Measurements from ENCODE around the gene TOMM20L.

TOMM20L gene

GRCh38 chr14:58427281-58428117 is 31.8 kb downstream of the TOMM20L start, which contains the start of the genes KIAA0586 and TIMM9:
Gene KIAA0586 (plus strand): TSS chr14:58427719. CDS start chr14:58428265, 546 bp downstream.
Gene TIMM9 (minus strand): TSS chr14:58427531. CDS start chr14:58411945, 15,586 bp downstream.
- peak; percentile 98 for DNase-seq (ENCODE audit: low read depth)
- TF ChIP-seq CTCF (IDR thresholded peaks at IDR 0.05; ENCODE audit: control insufficient read depth, extremely low read depth, insufficient read depth): no peak
- H3K4me3 ChIP-seq (ENCODE audit: low read depth, low read length): peak within 1 kb of the TSS; percentile 95

- H3K4me3 ChIP-seq (ENCODE audit: low read depth, low read length): peak overlapping the region; percentile 95
- DNase-seq (ENCODE audit: low read depth): no peak
- no peak for TF ChIP-seq CTCF (IDR thresholded peaks at IDR 0.05; ENCODE audit: control insufficient read depth, extremely low read depth, insufficient read depth)
These were observed 32.5 kb downstream of the TOMM20L start for GRCh38 chr14:58428118-58428683.

- H3K4me3 ChIP-seq (ENCODE audit: low read depth, low read length): no peak overlapping the region
- TF ChIP-seq CTCF (IDR thresholded peaks at IDR 0.05; ENCODE audit: control insufficient read depth, extremely low read depth, insufficient read depth): no peak
These were observed 34.4 kb downstream of the TOMM20L start for GRCh38 chr14:58430156-58430555.

GRCh38 chr14:58439476-58439875 is 43.7 kb downstream of the TOMM20L start:
- no peak for DNase-seq (ENCODE audit: low read depth)

More at GRCh38 chr14:58430156-58430555, 34.4 kb downstream of the TOMM20L start:
- no peak for DNase-seq (ENCODE audit: low read depth)

GRCh38 chr14:58444627-58445026 is 48.9 kb downstream of the TOMM20L start:
- H3K4me3 ChIP-seq (ENCODE audit: low read depth, low read length): no peak overlapping the region

More at GRCh38 chr14:58439476-58439875, 43.7 kb downstream of the TOMM20L start:
- H3K4me3 ChIP-seq (ENCODE audit: low read depth, low read length): no peak overlapping the region
- no peak for TF ChIP-seq CTCF (IDR thresholded peaks at IDR 0.05; ENCODE audit: control insufficient read depth, extremely low read depth, insufficient read depth)

GRCh38 chr14:58455593-58456265 is 60.0 kb downstream of the TOMM20L start:
- TF ChIP-seq CTCF (IDR thresholded peaks at IDR 0.05; ENCODE audit: control insufficient read depth, extremely low read depth, insufficient read depth): no peak
- DNase-seq (ENCODE audit: low read depth): no peak
- H3K4me3 ChIP-seq (ENCODE audit: low read depth, low read length): no peak overlapping the region

More at GRCh38 chr14:58444627-58445026, 48.9 kb downstream of the TOMM20L start:
- TF ChIP-seq CTCF (IDR thresholded peaks at IDR 0.05; ENCODE audit: control insufficient read depth, extremely low read depth, insufficient read depth): no peak
- DNase-seq (ENCODE audit: low read depth): no peak

Measured in LNCaP clone FGC (cell line).